Umbilical cord (tissue), 2 donors: ENCODE measurements around the gene DTX2. TPM values are rescaled to one million over a fixed set of nuclear protein-coding genes. Genes with fewer than 3 reads are reported as not detected.
"Not testable (repeated sequence)": the region's sequence is repeated elsewhere in the genome, so short reads cannot be mapped to it uniquely, and the experiment has no call there.

ENCODE experiments used
- DNase-seq: peaks from one replicate; pipeline ENCODE4 v3.0.0-alpha.2; 2015; ENCODE audit warnings: low spot score
- total RNA-seq: library from RNA; depleted of rRNA; stranded (reverse); fragments of >200 nt; gene quantifications from one replicate; pipeline ENCODE4 v1.2.3, GENCODE V29; 2014; ENCODE audit warnings: low replicate concordance; ENCODE audit not compliant: insufficient read depth

Gene DTX2
- total RNA-seq, 1 donor from 2014 or later: 17.1 TPM

GRCh38 chr7:76511200-76511910 lies 49.8 kb downstream of the DTX2 start:
- not testable (repeated sequence) for DNase-seq

GRCh38 chr7:76511911-76512885 lies 50.7 kb downstream of the DTX2 start:
- DNase-seq: not testable (repeated sequence)

GRCh38 chr7:76512941-76513816 lies 51.7 kb downstream of the DTX2 start:
- DNase-seq: no peak

GRCh38 chr7:76513817-76514799 lies 52.6 kb downstream of the DTX2 start:
- DNase-seq: no peak

- DNase-seq: no peak
Observed at GRCh38 chr7:76514926-76515771, 53.6 kb downstream of the DTX2 start.

GRCh38 chr7:76515999-76516443 lies 54.5 kb downstream of the DTX2 start:
- DNase-seq: no peak

- DNase-seq: not testable (repeated sequence)
Observed at GRCh38 chr7:76516932-76517331, 55.4 kb downstream of the DTX2 start.

GRCh38 chr7:76526183-76526582 lies 64.7 kb downstream of the DTX2 start:
- DNase-seq: not testable (repeated sequence)

GRCh38 chr7:76531643-76532042 lies 70.1 kb downstream of the DTX2 start:
- not testable (repeated sequence) for DNase-seq

- not testable (repeated sequence) for DNase-seq
Observed at GRCh38 chr7:76543197-76543596, 81.7 kb downstream of the DTX2 start, which contains the start of gene SPDYE16. TSS of gene SPDYE16 (minus strand) at chr7:76543297. CDS start at chr7:76541459, 1,838 bp downstream.

GRCh38 chr7:76549025-76549854 lies 87.7 kb downstream of the DTX2 start:
- DNase-seq: peak; percentile 96

GRCh38 chr7:76549855-76550248 lies 88.3 kb downstream of the DTX2 start:
- DNase-seq: not testable (repeated sequence)

- DNase-seq: not testable (repeated sequence)
Observed at GRCh38 chr7:76551992-76552391, 90.5 kb downstream of the DTX2 start.

Other genes starting within 250 kb of the DTX2 start
- gene HSPB1, start 159.0 kb upstream of the DTX2 start, total RNA-seq: 57.5 TPM
- gene YWHAG, start 102.7 kb upstream of the DTX2 start, total RNA-seq: 43.6 TPM
- gene SSC4D, start 52.0 kb upstream of the DTX2 start, total RNA-seq: not detected
- gene ZP3, start 36.8 kb upstream of the DTX2 start, total RNA-seq: not detected
- not detected for gene UPK3B, start 48.8 kb downstream of the DTX2 start, total RNA-seq
- 3.6 TPM for gene SPDYE16, start 81.6 kb downstream of the DTX2 start, total RNA-seq
- 2.2 TPM for gene POMZP3, start 165.6 kb downstream of the DTX2 start, total RNA-seq